H7 (cell line): ENCODE data around the gene TOB2. TPM values are rescaled to one million over a fixed set of nuclear protein-coding genes. Genes with fewer than 3 reads are reported as not detected.
A peak's percentile ranks its signal among the peaks of the same experiment; 100 is the strongest.
"Not testable (repeated sequence)": the region's sequence is repeated elsewhere in the genome, so short reads cannot be mapped to it uniquely, and the experiment has no call there.

Experiments
- DNase-seq: peaks from one replicate; pipeline ENCODE4 v3.0.0; 2012
- H3K27me3 ChIP-seq: 2 replicates; pipeline ENCODE4 v1.6.0; 2011; ENCODE audit warnings: mild to moderate bottlenecking, low read length; ENCODE audit not compliant: control insufficient read depth, insufficient read depth
- H3K36me3 ChIP-seq: replicated peaks from 2 replicates; pipeline ENCODE4 v1.5.1; 2011; ENCODE audit warnings: low read length; ENCODE audit not compliant: control insufficient read depth, insufficient read depth
- H3K4me3 ChIP-seq: 2 replicates; pipeline ENCODE4 v1.5.1; 2011; ENCODE audit warnings: low read depth, mild to moderate bottlenecking, control low read depth, low read length, moderate library complexity; ENCODE audit not compliant: insufficient read depth
- total RNA-seq: library from RNA; depleted of rRNA; stranded (reverse); fragments of >200 nt; shearing (Covaris generic); gene quantifications from 2 replicates; pipeline ENCODE4 v1.2.3, GENCODE V29; 2014

TOB2 gene
- total RNA-seq, 1 experiment from 2014 or later: 31.7 TPM

- H3K36me3 ChIP-seq: peaks cover 6% of the 10 kb centered on the region
- DNase-seq: peak; percentile 50
- peak overlapping the region; percentile 99 for H3K4me3 ChIP-seq
These were observed 1.2 kb downstream of the TOB2 start for GRCh38 chr22:41445129-41446056.

GRCh38 chr22:41444360-41445128 lies 2.1 kb downstream of the TOB2 start:
- Histone ChIP-seq H3K4me3 (peak overlapping the region; percentile 99), H3K36me3 (peaks cover 6% of the 10 kb centered on the region), H3K27me3 (no peaks in the 10 kb centered on the region)
- peak; percentile 95 for DNase-seq

More at GRCh38 chr22:41445129-41446056, 1.2 kb downstream of the TOB2 start:
- H3K27me3 ChIP-seq: no peaks in the 10 kb centered on the region

GRCh38 chr22:41442240-41442792 lies 4.3 kb downstream of the TOB2 start:
- no peak for DNase-seq
- H3K27me3 ChIP-seq: no peaks in the 10 kb centered on the region
- H3K36me3 ChIP-seq: peaks cover 11% of the 10 kb centered on the region
- H3K4me3 ChIP-seq: no peak overlapping the region

GRCh38 chr22:41440511-41440910 lies 6.1 kb downstream of the TOB2 start:
- peaks cover 25% of the 10 kb centered on the region for H3K36me3 ChIP-seq
- not testable (repeated sequence) for DNase-seq, H3K27me3 ChIP-seq, H3K4me3 ChIP-seq

GRCh38 chr22:41437198-41437597 lies 9.4 kb downstream of the TOB2 start:
- Histone ChIP-seq H3K36me3 (peaks cover 28% of the 10 kb centered on the region), H3K27me3 (no peaks in the 10 kb centered on the region), H3K4me3 (no peak overlapping the region)
- DNase-seq: no peak

- Histone ChIP-seq H3K4me3 (no peak overlapping the region), H3K36me3 (peaks cover 27% of the 10 kb centered on the region), H3K27me3 (no peaks in the 10 kb centered on the region)
- peak; percentile 51 for DNase-seq
These were observed 10.1 kb downstream of the TOB2 start for GRCh38 chr22:41436322-41437113.

- Histone ChIP-seq H3K36me3 (peaks cover 27% of the 10 kb centered on the region), H3K27me3 (no peaks in the 10 kb centered on the region), H3K4me3 (no peak overlapping the region)
- no peak for DNase-seq
These were observed 11.0 kb downstream of the TOB2 start for GRCh38 chr22:41435560-41435959.

- H3K4me3 ChIP-seq, DNase-seq, H3K27me3 ChIP-seq: not testable (repeated sequence)
- peaks cover 27% of the 10 kb centered on the region for H3K36me3 ChIP-seq
These were observed 12.1 kb downstream of the TOB2 start for GRCh38 chr22:41434361-41435003.

GRCh38 chr22:41433480-41433879 lies 13.1 kb downstream of the TOB2 start:
- H3K4me3 ChIP-seq: not testable (repeated sequence)

GRCh38 chr22:41431656-41432055 lies 14.9 kb downstream of the TOB2 start:
- Histone ChIP-seq H3K27me3 (no peaks in the 10 kb centered on the region), H3K36me3 (peaks cover 16% of the 10 kb centered on the region), H3K4me3 (no peak overlapping the region)
- no peak for DNase-seq

More at GRCh38 chr22:41433480-41433879, 13.1 kb downstream of the TOB2 start:
- not testable (repeated sequence) for DNase-seq, H3K27me3 ChIP-seq
- peaks cover 23% of the 10 kb centered on the region for H3K36me3 ChIP-seq

- H3K27me3 ChIP-seq: no peaks in the 10 kb centered on the region
These were observed 16.7 kb downstream of the TOB2 start for GRCh38 chr22:41429951-41430332.

GRCh38 chr22:41429232-41429950 lies 17.2 kb downstream of the TOB2 start:
- H3K4me3 ChIP-seq: no peak overlapping the region
- H3K27me3 ChIP-seq: no peaks in the 10 kb centered on the region
- H3K36me3 ChIP-seq: peaks cover 1% of the 10 kb centered on the region
- peak; percentile 40 for DNase-seq

More at GRCh38 chr22:41429951-41430332, 16.7 kb downstream of the TOB2 start:
- peaks cover 4% of the 10 kb centered on the region for H3K36me3 ChIP-seq
- DNase-seq: no peak
- H3K4me3 ChIP-seq: no peak overlapping the region
